Stimulated activated naive CD8-positive, alpha-beta T cell treated with anti-CD3 and anti-CD28 coated beads, Interleukin-15, Interleukin-2, amounts not matched to agents 100 ng/mL and 50 ng/mL, for 24 hours (primary cell): ENCODE data around the gene CENPT.

ENCODE experiments used
- H3K27ac Mint-ChIP-seq: one replicate; pipeline ENCODE4 v1.8.0; 2021; ENCODE audit warnings: mild to moderate bottlenecking, mixed read lengths
- H3K27me3 Mint-ChIP-seq: one replicate; pipeline ENCODE4 v1.8.0; 2021; ENCODE audit warnings: mixed read lengths
- H3K36me3 Mint-ChIP-seq: one replicate; pipeline ENCODE4 v1.8.0; 2021; ENCODE audit warnings: low read depth, mixed read lengths
- H3K4me1 Mint-ChIP-seq: one replicate; pipeline ENCODE4 v1.8.0; 2021; ENCODE audit warnings: low read depth, mixed read lengths
- H3K4me3 Mint-ChIP-seq: one replicate; pipeline ENCODE4 v1.8.0; 2021; ENCODE audit warnings: mild to moderate bottlenecking, mixed read lengths
- H3K9me3 Mint-ChIP-seq: one replicate; pipeline ENCODE4 v1.8.0; 2021; ENCODE audit warnings: mixed read lengths

Gene CENPT

DNA sequence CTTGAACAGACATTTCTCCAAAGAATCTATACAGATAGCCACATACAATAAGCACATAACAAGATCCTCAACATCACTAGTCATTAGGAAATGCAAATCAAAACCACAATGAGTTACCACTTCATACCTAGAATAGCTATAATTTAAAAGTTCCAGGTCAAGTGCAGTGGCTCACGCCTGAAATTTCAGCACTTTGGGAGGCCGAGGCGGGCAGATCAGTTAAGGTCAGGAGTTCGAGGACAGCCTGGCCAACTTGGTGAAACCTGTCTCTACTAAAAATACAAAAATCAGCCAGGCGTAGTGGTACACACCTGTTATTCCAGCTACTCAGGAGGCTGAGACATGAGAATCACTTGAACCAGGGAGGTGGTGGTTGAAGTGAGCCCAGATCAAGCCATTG lies 61.0 kb downstream of the CENPT start:
- peaks cover 15% of the 10 kb centered on the region for H3K36me3 Mint-ChIP-seq
- no peak overlapping the region for H3K27ac Mint-ChIP-seq
- peaks cover 29% of the 10 kb centered on the region for H3K4me1 Mint-ChIP-seq
- H3K27me3 Mint-ChIP-seq: no peaks in the 10 kb centered on the region
- H3K4me3 Mint-ChIP-seq: no peak overlapping the region
- H3K9me3 Mint-ChIP-seq: no peaks in the 10 kb centered on the region

DNA sequence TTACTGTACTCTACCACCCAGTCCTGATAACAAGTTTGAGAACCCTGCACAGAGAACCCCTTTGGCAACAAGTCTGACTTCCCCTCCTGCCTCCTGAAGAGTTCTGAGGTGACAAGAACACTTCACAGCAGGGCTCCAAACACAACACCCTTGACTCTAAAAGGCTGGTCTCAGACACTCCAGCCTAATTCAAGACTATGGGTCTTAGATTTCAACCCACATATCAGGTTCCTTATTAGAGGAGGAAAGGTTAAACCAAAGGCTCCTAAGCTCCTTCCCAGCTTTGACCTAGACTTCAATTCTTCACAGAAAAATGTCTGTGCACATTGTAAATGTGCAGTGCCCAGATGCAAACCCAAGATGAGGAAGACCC lies 64.2 kb downstream of the CENPT start:
- Mint-ChIP-seq H3K4me3 (no peak overlapping the region), H3K4me1 (peaks cover 44% of the 10 kb centered on the region), H3K36me3 (peaks cover 14% of the 10 kb centered on the region), H3K27ac (no peak overlapping the region), H3K27me3 (no peaks in the 10 kb centered on the region), H3K9me3 (no peaks in the 10 kb centered on the region)

DNA sequence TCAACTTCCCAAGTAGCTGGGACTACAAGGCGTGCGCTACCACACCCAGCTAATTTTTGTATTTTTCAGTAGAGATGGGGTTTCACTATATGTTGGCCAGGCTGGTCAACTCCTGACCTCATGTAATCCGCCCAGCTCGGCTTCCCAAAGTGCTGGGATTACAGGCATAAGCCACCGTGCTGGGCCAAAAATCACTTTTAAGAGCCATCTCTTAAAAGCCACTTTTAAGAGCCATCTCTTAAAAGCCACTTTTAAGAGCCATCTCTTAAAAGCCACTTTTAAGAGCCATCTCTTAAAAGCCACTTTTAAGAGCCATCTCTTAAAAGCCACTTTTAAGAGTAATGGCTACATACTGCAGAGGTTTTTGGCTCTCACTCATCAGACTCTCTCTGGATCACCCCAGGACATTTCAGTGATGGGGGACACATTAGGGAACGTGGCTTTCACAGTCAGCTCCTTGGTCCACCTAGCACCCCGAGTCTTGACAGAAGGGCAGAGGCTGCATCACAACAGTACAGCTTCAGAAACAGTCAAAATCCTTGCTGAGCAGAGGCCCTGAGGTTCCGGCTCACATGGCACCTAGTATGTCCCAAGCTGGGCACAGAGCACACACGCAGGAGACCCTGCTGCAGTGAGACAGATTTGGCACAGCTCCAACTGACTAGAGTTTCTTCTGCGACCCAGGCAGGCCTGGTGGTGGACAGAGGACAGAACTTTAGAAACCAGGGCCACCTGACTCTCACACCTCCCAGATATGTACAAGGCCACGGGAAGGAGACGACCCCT lies 64.7 kb downstream of the CENPT start:
- Mint-ChIP-seq H3K9me3 (no peaks in the 10 kb centered on the region), H3K27me3 (no peaks in the 10 kb centered on the region)

DNA sequence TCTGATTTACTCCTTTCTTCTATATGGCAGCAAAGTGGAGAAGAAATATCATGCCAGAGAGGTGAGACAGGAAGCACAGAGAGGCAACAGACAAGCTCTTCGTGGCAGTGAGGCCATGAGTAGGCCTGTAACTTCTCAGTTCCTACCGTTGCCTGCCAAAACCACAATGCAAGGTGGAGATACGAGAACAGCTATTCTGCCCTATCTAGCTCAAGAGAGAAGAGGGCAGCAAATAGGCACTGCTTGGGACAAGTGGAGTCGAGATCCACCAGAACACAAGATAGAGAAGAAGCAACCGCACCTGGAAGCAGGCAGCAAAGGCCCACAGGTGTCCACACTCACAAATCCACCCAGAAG lies 66.0 kb downstream of the CENPT start:
- H3K27ac Mint-ChIP-seq: peak overlapping the region; percentile 17

More for the DNA sequence above, 64.7 kb downstream of the CENPT start:
- peaks cover 15% of the 10 kb centered on the region for H3K36me3 Mint-ChIP-seq
- H3K27ac Mint-ChIP-seq: no peak overlapping the region
- no peak overlapping the region for H3K4me3 Mint-ChIP-seq
- H3K4me1 Mint-ChIP-seq: peaks cover 44% of the 10 kb centered on the region

DNA sequence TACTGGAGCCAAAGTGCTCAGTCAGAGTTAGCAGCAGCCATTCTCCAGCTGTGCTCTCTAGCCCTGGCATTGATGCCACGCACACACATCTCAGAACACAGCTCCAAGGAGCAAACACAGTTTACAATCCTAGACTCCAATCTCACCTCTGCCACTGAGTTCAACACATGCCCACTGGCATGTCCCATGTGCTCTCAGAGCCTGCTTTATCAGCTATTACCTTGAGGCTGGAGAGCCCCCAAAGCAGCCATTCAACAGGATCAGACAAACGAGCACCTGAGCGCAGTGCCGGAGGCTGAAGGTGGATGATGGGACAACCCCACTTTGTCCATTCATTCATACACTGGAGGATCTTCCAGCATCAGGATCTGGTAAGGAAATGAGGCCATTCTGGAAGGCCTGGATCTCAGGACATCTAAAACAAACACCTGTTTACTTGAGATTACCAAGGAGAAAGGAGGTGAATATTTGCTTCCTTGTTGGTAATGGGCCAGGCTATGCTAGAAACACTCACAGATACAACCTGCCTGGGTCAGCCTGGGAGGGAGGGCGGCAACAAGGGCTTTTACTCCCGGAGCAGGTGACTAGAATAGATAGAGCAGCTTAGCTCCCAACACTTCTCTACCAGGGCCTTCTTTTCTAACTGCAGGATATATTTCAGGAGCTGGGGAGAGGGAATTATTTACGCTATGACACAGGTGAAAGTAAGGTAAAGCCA lies 66.5 kb downstream of the CENPT start:
- H3K36me3 Mint-ChIP-seq: peaks cover 12% of the 10 kb centered on the region
- no peaks in the 10 kb centered on the region for H3K9me3 Mint-ChIP-seq
- peaks cover 32% of the 10 kb centered on the region for H3K4me1 Mint-ChIP-seq
- no peak overlapping the region for H3K4me3 Mint-ChIP-seq
- H3K27ac Mint-ChIP-seq: peak overlapping the region; percentile 17
- H3K27me3 Mint-ChIP-seq: no peaks in the 10 kb centered on the region

More for the DNA sequence above, 66.0 kb downstream of the CENPT start:
- Mint-ChIP-seq H3K27me3 (no peaks in the 10 kb centered on the region), H3K4me3 (no peak overlapping the region), H3K4me1 (peaks cover 37% of the 10 kb centered on the region), H3K36me3 (peaks cover 12% of the 10 kb centered on the region), H3K9me3 (no peaks in the 10 kb centered on the region)

DNA sequence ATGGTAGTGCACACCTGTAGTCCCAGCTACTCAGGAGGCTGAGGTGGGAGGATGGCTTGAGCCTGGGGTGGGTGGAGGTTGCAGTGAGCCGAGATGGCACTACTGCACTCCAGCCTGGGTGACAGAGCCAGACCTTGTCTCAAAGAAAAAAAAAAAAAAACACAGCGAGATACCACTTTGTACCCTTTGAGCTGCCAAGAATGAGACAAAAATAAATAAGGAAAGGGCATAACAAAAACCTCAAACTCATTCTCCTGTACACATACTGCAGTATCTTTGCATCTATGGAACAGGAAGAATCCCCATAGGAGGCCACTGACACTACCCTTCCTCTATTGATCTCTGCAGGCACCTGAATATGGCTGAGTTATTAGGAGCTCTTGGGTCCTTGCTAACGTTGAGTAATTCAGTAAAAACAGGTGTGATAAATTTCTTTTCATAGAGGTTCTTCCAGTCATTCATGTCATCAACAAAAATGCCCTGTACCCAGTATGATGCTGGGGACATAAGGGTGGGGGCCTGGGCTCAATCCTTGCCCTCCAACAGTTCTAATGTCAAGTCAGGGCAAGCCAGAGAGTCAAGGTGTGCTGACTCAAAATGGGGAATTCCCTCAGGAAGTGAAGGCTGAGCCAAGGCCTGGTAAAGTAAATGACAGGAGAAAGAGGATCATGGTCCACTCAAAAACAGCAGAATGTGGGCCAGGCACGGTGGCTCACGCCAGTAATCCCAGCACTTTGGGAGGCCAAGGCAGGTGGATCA lies 68.1 kb downstream of the CENPT start:
- Mint-ChIP-seq H3K27me3 (no peaks in the 10 kb centered on the region), H3K4me1 (peaks cover 32% of the 10 kb centered on the region), H3K27ac (peak overlapping the region; percentile 70), H3K36me3 (peaks cover 16% of the 10 kb centered on the region), H3K9me3 (no peaks in the 10 kb centered on the region), H3K4me3 (no peak overlapping the region)
